Keratinocyte (primary cell): ENCODE measurements around the gene VARS1.

Experiments
- CTCF ChIP-seq, 3 experiments: IDR thresholded peaks in 1 of 3; conservative IDR thresholded peaks in 1 of 3; optimal IDR thresholded peaks in 1 of 3; 2 replicates in 2 of 3; 3 replicates in 1 of 3; pipeline versions ENCODE3 to v1.5.1; 2011; ENCODE audit warnings: low read length in 3 of 3, mild to moderate bottlenecking in 3 of 3, moderate library complexity in 2 of 3, control low read depth in 1 of 3, inconsistent platforms in 1 of 3; ENCODE audit not compliant: insufficient read depth in 2 of 3; ENCODE audit errors: extremely low read depth in 1 of 3
- EZH2 ChIP-seq: IDR thresholded peaks from one replicate; pipeline ENCODE4 v1.6.1; 2012; ENCODE audit warnings: inconsistent platforms, mild to moderate bottlenecking, low read length, moderate library complexity

DNA sequence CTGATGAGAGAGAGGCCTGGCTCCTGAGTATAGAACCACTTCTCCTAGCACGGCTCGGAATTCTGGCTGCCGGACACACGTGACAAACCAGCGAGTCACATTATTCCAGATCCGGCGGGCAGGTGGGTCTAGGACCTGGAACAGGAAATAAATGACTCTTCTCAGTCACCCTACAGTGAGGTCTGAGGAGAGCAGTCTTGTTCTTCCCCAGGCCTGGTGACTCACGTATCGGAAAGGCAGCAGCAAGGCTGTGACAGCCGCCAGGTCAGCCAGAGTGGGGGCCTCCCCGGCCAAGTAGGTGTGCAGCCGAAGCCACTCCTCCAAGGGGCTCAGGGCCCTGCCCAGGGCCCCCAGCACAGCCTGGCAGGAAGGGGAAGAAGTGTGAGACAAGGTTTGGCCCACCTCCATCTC lies 2.8 kb downstream of the VARS1 start:
- TF ChIP-seq CTCF (optimal IDR thresholded peaks at IDR 0.05 in 1 of 3, IDR thresholded peaks at IDR 0.05 in 1 of 3, conservative IDR thresholded peaks at IDR 0.05 in 1 of 3; ENCODE audit: extremely low read depth in 1 of 3, insufficient read depth in 2 of 3, low read length in 3 of 3) (no peak), EZH2 (no peak)
